HL-60 (cell line): Measurements from ENCODE around the gene PELI1.

Source experiments
- DNase-seq, 2 experiments: peaks; one replicate each; pipeline ENCODE4 v3.0.0-alpha.2; 2010 to 2020; ENCODE audit warnings: low read depth in 1 of 2, low spot score in 1 of 2
- H3K27ac ChIP-seq: fragments of 250-450 bp; sonication (Bioruptor Pico); replicated peaks from 2 replicates; pipeline ENCODE4 v1.5.1; 2020; ENCODE audit warnings: mild to moderate bottlenecking, moderate library complexity
- H3K27me3 ChIP-seq: fragments of 250-450 bp; sonication (Bioruptor Pico); 2 replicates; pipeline ENCODE4 v1.5.1; 2021; ENCODE audit warnings: mild to moderate bottlenecking, moderate library complexity; ENCODE audit not compliant: insufficient read depth, poor library complexity, severe bottlenecking
- H3K4me3 ChIP-seq: replicated peaks from 2 replicates; pipeline ENCODE4 v1.5.1; 2011; ENCODE audit warnings: mild to moderate bottlenecking, control low read depth, low read length; ENCODE audit not compliant: insufficient read depth
- GABPA ChIP-seq: IDR thresholded peaks from 2 replicates; pipeline ENCODE4 v1.6.1; 2012; ENCODE audit warnings: low read depth
- POLR2AphosphoS5 ChIP-seq: IDR thresholded peaks from 2 replicates; pipeline ENCODE4 v1.6.1; 2012; ENCODE audit warnings: low read depth
- REST ChIP-seq: IDR thresholded peaks from 2 replicates; pipeline ENCODE4 v1.6.1; 2012; ENCODE audit warnings: low read depth; ENCODE audit not compliant: insufficient replicate concordance
- SPI1 ChIP-seq: IDR thresholded peaks from 2 replicates; pipeline ENCODE4 v1.6.1; 2012; ENCODE audit warnings: low read depth, mild to moderate bottlenecking, borderline replicate concordance
- TF ChIP-seq, protein P1 (sequence below): IDR thresholded peaks from one replicate; pipeline ENCODE4 v1.5.1; 2011; ENCODE audit warnings: low read length, control low read depth, inconsistent platforms; ENCODE audit not compliant: insufficient read depth

Gene PELI1

GRCh38 chr2:64141674-64142405 is 2.4 kb downstream of the PELI1 start:
- Histone ChIP-seq H3K4me3 (no peak overlapping the region), H3K27me3 (no peaks in the 10 kb centered on the region), H3K27ac (no peak overlapping the region)
- TF ChIP-seq GABPA (no peak), SPI1 (no peak), REST (no peak), POLR2AphosphoS5 (no peak)
- TF ChIP-seq, protein P1, sequence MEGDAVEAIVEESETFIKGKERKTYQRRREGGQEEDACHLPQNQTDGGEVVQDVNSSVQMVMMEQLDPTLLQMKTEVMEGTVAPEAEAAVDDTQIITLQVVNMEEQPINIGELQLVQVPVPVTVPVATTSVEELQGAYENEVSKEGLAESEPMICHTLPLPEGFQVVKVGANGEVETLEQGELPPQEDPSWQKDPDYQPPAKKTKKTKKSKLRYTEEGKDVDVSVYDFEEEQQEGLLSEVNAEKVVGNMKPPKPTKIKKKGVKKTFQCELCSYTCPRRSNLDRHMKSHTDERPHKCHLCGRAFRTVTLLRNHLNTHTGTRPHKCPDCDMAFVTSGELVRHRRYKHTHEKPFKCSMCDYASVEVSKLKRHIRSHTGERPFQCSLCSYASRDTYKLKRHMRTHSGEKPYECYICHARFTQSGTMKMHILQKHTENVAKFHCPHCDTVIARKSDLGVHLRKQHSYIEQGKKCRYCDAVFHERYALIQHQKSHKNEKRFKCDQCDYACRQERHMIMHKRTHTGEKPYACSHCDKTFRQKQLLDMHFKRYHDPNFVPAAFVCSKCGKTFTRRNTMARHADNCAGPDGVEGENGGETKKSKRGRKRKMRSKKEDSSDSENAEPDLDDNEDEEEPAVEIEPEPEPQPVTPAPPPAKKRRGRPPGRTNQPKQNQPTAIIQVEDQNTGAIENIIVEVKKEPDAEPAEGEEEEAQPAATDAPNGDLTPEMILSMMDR = no peak
- DNase-seq = no peak

GRCh38 chr2:64140665-64141200 is 3.5 kb downstream of the PELI1 start:
- Histone ChIP-seq H3K27ac (no peak overlapping the region), H3K27me3 (no peaks in the 10 kb centered on the region), H3K4me3 (no peak overlapping the region)
- TF ChIP-seq, protein P1 = no peak
- no peak for TF ChIP-seq POLR2AphosphoS5
- TF ChIP-seq GABPA = no peak
- no peak for TF ChIP-seq REST
- TF ChIP-seq SPI1 = no peak
- no peak for DNase-seq

DNA sequence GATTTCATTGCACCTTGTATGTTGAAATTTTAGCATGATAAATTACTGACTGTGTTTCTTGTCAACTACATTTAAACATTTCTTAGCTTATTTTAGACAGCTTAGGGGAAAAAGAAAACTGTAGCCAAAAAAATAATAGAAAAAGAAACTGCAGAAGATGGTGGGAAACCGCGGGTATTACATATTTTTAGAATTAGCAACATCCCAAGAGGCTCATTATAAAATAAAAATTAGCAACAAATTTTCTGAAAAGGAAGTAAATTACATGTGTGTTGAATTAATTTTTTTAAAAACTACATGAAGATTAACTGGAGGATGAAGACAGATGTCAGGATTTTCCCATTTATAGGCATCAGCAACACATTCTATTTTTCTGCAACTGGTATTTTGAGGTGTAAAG is 4.3 kb downstream of the PELI1 start:
- no peak overlapping the region for H3K4me3 ChIP-seq
- H3K27me3 ChIP-seq = no peaks in the 10 kb centered on the region
- no peak for DNase-seq
- H3K27ac ChIP-seq = no peak overlapping the region
- TF ChIP-seq, protein P1 = no peak
- TF ChIP-seq GABPA (no peak), SPI1 (no peak), REST (no peak), POLR2AphosphoS5 (no peak)
